ENCODE data around the gene SLC35A2.

SLC35A2 gene

DNA sequence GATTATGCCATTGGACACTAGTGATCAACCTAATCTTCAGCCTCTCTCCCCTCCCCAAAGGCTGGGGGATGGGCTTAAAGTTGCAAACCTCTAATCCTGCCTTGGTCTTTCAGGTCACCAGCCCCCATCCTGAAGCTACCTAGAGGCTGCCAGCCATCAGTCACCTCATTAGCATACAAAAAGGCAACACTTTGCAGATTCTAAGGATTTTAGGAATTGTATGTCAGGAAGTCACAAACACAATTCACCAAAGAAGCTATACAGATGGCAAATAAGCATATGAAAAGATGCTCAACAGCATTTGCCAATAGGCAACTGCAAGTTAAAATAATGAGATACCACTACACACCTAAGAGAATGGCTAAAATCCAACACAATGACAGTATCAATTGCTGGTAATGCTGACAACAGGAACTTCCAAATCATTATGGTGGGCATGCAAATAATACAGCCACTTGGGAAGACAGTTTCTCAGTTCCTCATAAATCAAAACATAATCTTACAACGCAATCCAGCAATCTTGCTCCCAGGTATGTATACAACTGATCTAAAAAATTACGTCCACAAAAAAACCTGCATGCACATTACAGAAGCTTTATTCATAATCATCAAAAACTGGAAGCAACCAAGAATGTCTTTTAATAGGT is 16.4 kb upstream of the SLC35A2 start:
- no peak for DNase-seq (ENCODE audit: low read depth)

DNA sequence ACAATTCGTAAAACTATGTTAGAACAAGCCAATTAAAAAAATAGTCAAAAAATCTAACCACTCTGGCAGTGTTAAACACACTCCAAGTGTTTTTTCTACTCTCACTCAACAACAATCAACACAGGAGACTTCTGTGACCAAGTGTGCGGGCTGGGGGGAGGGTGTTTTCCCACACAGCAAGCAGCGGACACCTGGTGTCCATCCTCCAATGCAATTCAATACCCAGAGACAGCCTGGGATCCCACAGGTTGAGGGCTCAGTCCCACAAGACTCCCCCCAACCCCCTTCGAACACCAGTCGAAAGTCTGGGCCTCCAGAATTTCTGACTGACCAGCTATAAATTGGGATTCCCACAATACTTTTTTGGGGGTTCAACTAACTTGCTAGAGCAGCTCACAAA is 15.7 kb upstream of the SLC35A2 start:
- no peak for DNase-seq (ENCODE audit: low read depth)

DNA sequence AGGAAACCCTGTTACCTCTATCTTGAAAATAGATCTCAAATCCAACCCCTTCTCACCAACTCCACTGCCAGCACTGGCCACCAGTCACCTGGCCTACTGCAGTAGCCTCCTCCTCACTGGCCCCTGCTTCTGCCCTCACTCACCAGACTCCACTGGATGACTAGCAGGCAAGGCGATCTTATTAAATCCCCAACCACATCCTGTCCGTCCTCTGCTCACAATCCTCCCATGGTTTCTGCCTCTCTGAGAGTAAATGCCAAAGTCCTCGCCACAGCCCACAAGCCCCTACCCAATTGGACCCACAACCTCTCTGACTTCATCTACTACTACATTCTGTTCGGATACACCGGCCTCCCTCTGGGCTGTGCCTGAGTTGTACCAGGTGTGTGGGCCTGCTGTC is 12.8 kb upstream of the SLC35A2 start:
- no peak for DNase-seq (ENCODE audit: low read depth)

DNA sequence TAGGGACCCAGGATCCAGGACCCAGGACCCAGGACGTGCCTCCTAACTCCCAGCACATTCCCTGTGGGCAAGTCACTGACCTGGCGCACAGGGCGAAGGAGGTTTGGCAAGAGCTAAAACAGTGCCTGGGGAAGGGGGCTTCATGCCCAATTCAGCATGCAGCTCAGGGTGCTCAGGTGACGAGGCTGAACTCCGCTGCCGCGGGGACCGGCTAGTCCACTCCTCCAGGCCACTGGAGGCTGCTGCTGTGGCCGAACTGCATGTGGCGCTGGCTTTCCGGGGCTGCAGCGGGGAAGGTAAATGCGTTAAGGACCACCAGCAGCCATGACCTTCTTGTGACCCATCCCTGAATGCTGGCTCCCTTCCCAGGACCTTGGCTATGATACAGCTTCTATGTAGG is 12.3 kb upstream of the SLC35A2 start:
- no peak for DNase-seq (ENCODE audit: low read depth)

DNA sequence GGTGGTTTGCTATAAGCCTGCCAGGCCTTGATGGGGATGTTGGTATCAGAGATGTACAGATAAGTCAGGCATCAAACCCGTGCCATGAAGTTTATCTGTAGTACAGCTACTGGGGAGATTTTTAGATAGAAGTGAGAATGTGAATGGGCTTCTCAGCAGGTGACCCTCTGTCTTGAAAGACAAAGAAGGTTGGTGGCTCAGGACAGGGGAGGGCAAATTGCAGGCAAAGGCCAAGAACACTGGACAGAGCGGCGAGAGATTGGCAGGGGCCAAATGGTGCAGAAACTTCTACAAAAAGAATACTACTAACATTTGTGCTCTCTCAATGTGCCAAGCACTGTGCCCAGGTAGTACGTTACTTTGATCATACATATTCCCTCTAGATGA is 9.3 kb upstream of the SLC35A2 start:
- DNase-seq (ENCODE audit: low read depth) = no peak

DNA sequence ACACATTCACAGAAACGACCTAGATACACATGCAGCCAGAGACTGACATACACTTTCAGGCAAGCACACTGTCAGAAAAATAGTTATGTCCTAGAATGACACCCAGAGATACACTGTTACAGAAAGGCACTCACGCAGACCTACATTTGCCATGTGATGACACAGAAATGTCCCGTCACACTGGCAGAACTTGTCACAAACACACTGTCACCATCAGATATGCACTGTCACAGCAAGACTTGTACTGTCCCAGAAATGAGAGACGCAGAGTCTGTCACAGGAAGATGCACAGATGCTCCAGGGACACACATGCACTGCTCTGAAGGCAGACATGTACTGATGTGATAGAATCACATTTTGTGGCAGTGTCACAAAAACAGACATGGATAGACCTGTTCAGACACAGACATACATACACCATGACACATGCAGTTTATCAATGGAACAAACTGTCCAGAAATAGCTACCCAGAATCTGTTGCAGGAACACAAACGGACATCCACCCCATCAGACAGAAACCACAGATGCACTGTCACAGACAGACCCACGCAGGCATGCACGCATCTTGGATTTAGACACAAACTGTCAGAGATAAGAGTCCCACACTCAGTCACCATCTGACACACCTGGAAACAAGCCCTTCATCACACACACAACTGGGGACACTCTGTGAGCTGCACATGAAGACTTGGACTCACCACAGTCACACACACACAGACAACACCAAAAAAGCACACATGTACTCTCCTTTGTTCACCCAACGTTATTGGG is 8.7 kb upstream of the SLC35A2 start:
- DNase-seq (ENCODE audit: low read depth) = no peak

DNA sequence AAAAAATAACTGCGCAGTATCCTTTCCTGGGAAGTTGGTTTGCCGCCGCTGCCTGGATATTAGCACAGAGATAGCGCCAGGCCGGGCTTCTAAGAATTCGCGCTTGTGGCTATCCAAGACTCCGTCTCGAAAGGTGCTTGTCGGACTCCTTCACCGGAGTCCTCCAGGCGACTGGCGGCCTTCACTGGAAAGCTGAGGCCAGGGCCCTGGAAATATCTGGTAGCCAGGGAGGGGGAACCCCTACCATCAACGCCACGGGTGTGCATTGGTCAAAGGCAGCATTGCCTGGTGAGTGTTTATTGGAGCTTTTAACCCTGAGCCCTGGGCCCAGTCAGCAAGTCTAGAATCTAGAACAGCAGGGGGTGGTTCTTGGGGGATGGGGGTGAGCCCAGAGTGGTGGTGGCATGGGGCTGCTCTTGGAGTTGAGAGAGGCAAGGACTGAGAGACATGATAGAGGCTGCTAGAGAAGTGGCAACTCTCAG is 8.0 kb upstream of the SLC35A2 start:
- DNase-seq (ENCODE audit: low read depth) = no peak

DNA sequence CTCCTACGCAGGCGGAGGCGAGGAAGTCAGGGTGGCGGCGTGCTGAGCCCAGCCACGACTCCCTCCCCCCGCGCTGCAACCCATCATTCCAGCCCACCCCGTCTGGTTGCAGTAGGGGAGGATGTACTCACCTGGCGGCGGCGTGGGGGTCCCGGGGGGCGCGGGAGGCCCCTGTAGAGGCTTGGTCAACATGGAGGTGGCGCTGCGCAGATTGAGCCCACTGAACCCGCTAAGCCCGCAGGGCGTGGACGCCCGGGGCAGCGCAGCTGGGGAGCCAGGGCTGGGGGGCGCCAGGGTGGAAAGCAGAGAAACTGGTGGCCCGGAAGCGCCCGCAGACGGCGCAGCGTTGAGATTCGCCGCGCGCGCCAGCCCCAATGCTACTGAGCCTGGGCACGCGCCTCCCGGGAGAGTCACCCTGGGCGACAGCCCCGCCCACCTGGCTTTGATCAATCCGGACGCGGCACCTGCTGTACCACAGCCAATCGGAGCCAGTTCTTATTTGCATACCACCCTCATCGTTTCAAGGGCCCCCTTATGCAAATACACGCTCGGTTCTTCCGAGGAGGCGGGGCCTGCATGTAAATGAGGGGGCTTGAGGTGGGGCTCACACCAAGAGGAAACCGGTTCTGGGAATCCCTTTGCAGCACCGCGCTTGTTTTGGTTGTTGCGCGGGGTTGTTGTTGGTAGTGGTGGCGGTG is 7.3 kb upstream of the SLC35A2 start, which contains the start of gene PIM2:
Gene PIM2, minus strand, starts transcription at position 382 of the 698 bp plus-strand sequence. Its CDS starts 190 bp downstream, at position 192.
- DNase-seq (ENCODE audit: low read depth) = peak; percentile 90

DNA sequence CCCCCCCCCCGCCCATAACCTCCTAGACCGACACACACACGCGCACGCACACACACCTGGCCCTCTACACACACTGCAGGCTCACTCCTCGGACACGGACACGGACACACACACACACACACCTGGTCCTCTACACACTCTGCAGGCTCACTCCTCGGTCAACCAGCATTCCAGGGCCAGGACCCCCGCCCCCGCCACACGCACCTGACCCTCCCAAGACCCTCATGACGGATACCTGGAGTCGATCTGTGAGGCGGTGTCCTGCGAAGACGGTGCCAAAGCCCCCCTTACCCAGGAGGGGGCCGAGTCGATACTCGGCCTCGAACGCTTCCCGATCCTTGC is 6.8 kb upstream of the SLC35A2 start:
- no peak for DNase-seq (ENCODE audit: low read depth)

DNA sequence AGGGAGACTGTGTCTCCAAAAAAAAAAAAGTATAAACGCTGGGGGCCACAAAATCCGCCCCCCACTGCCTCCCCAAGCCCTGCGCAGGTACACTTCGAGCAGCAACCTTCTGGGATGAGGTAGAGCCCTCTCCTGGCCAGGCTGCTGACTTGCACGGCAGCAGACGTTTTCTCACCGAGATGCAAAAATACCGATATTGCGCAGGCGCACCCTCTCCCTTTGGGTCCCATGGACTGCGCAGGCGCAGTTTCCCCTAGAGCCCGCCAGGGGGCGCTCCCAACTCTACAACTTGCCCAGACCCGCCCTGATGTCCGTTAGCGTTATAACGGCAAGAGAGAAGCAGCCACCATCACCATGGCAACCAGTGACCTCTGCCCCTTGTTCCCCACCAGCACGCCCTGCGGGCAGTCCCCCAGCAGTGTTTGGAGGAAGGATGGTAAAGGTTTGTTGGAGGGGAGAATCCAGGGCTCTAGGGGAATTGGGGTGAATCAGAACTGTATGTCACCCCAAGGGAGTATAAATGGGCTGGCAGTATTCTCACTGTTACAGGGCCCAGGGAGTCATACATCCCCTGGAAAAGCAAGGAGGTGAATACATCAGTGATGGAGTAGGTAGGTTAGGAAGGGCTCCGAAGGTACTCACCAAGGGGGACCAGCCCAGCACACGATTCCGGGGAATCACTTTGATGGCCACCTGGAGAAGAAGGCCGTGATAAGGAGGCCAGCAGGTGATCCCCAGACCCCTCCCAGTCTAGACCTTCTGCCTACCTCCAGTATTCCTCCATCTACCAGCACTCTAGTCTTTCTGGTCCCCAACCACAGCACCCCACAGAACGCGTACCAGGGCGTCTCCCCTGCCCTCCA is 5.9 kb upstream of the SLC35A2 start:
- peak; percentile 88 for DNase-seq (ENCODE audit: low read depth)

DNA sequence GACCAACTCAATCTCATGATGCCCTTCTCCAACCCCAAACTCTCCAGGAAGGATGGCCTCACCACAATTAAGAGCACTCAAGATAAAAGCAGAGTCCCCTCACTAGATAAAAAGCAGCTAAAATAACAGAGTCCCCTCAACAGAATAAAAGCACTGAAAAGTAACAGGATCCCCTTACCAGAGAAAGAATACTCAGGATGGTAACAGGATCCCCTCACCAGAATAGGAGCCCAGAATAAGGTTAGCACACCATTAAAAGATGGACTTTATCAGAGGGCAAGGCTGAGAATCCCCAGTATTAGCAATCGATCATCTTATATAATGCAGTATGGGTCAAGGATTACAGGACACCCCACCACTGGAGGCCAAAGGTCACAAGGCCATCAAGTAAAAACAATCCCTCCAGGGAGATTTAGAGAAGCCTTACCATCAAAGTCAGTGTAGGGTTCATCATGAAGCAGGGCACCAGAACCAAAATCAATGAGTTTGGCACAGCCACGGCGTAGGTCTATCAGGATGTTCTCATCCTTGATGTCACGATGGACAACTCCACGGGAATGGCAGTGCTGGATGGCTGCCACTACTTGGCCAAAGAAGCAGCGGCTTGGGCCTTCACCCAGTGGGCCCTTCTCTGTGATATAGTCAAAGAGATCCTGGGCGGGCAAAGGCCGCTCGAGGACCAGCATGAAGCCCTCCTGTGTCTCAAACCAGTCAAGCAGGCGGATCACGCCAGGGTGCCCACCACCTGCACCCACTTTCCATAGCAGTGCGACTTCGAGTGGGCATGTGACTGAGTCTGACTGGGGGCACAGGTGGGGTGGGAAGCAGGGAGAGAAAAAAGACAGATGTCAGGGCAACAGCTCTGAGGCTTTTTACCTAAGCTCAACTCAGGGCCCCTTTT is 3.4 kb upstream of the SLC35A2 start:
- no peak for DNase-seq (ENCODE audit: low read depth)

DNA sequence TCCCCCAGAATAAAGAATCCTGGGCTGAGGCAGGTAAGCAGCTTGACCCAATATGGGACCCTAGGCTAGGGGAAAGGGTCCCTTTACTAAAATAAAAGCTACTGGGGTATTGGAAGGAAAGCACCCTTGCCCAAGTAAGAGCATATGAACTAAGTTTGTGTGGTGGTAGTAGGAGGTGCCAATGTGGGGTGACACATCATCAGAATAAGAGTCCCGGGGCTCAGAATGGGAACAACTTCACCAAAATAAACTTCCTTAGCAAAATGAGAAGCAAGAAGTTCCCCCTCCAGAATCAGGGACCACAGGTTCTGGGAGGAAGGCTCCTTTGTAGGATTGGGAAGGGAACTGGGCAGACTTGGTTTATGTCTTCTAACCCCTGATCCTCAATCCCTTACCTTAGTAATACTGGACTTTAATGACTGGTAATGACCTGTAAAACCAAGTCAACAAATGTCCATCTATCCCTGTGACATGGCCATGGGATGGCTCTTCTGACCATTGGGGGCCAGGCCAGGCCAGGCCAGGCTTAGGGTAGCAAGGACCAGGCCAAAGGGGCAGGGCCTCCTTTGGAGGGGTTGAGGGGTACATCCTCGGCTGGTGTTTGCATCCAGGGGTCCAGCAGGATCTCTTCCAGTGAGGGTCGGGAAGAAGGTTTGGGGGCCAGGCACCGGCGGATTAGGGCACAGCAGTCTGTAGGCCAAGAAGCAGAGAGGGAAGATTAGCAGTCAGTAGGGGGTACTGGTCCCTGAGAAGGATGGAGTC is 2.3 kb upstream of the SLC35A2 start:
- no peak for DNase-seq (ENCODE audit: low read depth)

DNA sequence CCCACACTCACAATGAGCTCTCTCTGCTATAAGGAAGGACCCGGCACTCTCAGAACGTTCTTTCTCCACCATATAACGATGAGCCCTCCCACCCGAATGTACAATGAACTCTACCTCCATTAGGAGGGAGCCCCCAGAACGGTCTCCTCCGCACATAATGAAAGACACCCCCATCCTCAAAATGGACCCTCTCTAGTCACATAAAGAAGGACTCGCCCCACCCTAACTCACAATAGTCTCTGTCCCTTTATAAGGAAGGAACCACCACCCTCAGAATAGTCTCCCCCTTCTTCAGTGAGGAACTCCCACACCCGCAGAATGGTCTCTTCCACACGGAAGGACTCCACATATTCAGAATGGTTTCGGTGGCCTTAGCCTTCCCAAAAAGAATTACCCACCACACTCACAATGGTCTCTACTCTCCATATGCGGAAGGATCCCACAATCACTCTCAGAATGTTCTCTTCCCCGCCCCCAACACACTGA is 477 bp downstream of the SLC35A2 start:
- DNase-seq (ENCODE audit: low read depth) = no peak

DNA sequence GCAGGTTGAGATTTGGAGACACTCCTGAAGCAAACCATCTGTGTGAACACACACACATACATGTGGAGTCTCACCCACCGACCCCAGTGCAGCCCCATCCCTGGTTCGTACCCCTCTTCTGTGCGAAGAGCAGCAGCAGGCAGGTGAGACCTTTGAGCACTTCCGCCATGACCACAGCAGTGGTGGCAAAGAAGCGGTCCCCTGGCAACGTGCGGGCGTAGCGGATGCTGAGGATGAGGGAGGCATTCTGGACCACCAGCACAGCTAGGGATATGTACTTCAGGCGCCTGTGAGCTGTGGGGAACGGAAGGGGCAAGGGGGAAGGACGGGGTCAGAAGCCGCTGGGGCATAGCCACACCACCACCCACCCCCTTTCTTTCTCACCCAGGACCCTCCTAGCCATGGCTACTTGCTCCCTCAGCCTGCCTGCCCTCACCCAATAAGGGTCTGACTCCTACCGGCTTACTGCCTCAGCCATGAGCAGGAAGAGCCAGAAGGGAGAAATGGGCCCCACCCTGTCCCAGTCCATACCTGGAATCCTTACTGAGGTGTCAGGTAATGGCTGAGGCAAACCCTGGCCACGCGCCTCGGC is 1.6 kb downstream of the SLC35A2 start:
- no peak for DNase-seq (ENCODE audit: low read depth)

DNA sequence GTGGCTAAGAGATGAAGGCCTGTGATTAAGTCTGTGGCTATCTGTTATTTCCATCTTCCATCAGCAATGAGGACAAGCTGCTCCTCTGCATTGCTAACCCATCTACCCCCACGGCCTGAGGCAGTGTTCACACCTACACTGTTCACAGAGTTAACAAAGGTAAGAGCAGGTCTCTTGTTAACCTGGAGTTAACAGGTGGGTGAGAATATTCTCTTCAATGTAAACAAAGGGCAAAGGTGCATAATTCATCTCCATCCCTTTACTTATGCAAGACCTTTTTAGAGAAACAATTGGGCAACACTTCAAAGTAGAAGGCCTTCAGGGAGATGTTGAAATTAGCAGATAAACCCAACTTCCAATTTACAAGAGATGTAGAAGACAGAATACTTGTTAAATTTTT is 2.8 kb downstream of the SLC35A2 start:
- DNase-seq (ENCODE audit: low read depth) = no peak

DNA sequence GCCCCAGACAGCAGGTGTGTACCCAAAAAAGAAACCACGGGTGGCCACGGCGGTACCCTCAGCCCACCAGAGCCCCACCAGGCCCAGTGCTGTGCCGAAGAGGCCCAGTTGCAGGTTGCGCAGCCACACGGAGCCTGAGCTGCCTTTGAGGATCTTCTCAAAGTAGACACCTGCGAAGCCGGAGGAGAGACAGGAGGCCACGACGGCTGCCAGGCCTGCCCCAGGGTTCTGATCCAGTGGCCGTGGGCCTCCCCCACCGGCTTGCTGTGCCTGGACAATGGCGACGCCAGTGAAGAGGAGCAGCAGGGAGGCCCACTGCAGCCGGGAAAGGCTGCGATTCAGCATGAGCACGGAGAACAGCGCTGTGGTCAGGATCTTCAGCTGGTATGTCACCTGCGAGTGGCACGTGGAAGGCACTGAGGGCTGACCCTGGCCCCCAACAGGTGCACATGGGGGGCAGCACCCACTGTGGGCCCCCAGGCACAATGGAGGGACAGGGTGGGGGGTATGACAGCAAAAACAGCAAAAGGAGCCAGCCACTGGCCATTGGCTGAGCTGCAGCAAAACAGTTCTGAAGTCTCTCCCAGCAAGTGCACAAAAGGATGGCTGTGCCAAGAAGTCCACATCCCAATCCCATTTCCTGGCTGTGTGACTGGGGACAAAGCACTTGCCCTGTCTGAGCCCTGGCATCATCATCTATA is 6.2 kb downstream of the SLC35A2 start:
- no peak for DNase-seq (ENCODE audit: low read depth)

DNA sequence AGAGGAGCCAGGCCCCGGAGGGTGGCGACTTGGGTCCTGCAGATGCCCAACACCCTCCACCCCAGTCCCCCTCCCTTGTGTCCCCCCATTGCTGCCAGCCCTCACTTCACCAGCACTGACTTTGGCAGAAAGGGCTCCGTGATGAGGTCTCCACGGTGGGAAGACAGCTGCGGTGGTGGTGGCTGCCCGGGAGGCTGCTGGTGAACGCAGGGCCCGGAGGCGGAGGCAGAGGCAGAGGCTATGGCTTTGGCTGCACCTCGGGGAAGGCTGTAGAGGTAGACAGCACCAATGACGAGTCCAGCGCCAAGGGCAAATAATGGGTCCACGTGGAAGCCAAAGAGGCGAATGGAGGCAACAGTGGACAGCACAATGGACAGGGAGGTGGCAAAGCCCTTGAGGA is 6.8 kb downstream of the SLC35A2 start:
- DNase-seq (ENCODE audit: low read depth) = no peak

DNA sequence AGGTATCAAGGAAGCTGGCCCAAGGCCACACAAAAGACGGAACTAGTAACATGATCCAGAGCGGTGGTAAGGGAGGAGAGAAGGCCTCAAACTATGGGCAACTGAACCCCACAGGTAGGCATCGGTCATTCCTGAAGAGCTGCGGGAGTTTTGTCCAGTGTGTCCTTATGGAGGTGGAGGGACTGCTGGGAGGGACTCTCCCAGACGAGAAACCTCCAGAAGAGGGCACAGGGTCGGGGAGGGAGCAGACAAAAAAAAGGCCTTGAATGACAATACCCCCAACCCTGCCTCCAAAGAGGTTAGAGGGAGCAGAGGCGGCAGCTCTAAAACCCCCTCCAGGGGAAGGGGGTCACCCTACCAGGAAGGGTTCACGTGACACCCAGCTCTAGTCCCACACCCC is 7.3 kb downstream of the SLC35A2 start:
- DNase-seq (ENCODE audit: low read depth) = no peak

DNA sequence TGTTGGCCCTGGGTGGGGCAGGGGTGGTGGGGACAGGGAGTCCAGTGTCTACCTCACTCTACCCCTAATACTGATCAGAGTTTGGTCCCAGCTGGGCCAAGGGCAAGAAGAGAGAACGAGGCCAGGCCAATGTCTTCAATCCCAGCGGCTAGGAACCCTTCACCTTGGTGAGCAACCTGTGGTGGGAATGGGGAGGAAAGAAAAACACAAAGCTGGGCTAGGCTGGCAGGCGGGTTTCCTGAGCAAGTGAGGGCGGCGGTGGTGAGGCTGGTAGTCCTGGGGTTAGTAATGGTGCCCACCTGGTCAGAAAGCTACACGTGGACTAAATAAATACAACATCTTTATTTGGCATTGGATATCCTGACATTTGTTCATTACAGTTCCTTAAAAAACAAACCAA is 8.2 kb downstream of the SLC35A2 start:
- no peak for DNase-seq (ENCODE audit: low read depth)
